ENCODE results near the gene CNMD.

CNMD gene

DNA sequence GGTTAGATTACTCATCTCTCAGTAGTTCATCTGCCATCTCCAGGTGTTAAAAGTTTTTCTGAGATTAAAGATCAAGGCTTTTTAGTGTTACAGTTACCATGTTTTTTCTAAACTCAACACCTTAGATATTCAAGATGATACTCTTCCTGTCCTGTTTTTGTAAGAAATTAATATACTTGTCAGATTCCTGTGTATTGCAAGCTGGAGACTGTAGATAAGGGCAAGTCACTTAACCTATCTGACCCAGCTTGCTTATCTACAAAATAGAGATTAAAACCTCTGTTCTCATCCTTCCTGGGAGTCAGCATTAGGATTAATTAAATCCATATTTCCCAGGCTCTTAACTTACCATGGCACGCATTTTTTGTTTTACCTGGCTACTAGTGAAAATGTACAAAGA lies 61.8 kb downstream of the CNMD start:
- no peak for FAIRE-seq

DNA sequence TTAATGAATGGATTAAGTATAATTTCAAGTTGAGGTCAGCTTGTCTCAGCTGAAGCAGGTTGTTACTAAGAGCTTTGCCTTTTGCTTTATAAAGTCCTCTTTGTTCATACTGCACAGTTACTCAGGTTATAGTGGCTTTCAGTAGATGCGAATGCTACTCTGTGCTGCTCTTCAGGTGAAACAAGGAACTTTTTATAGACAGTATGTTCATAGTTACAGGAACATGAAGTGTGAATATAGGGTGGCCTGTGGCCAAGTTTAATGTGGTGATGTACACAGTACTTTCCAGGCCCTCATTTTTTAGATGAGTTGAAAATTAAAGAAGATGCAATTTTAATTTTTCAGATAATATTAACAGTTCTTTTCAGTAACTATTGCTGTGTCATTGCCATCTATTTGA lies 66.2 kb downstream of the CNMD start:
- no peak for FAIRE-seq

DNA sequence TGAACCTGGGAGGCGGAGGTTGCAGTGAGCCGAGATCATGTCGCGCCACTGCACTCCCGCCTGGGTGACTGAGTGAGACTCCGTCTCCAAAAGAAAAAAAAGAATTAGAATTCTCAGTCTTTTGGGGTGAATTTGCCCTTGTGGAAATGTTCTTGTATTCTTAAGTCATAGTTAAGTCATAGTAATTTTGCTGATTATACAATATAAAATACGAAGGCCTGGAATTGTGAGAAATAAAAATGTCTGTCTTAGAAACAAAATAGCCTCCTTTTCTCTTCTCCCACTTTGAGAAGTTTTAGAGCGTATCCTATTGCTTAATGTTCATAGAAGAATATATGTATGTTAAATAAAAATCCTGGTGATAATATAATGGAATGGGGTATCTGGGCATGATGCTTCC lies 68.9 kb downstream of the CNMD start:
- no peak for FAIRE-seq

DNA sequence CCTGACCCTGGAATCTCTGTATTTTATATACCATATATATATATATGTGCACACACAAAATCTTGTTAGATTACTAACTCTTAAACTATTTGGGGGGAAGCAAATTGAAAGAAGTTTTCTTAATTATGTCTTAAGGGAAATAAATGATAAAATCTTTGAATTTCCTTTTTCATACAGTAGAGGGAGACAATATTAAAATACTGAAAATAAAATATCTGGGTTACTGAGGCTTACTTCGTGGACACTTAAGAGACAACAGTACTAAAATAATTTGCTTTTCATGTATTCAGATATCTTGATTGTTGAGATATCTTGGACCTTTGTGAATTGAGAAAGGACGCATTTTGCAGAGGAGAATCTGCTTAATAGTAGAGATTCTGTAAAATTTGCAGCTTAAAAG lies 69.9 kb downstream of the CNMD start:
- no peak for FAIRE-seq

DNA sequence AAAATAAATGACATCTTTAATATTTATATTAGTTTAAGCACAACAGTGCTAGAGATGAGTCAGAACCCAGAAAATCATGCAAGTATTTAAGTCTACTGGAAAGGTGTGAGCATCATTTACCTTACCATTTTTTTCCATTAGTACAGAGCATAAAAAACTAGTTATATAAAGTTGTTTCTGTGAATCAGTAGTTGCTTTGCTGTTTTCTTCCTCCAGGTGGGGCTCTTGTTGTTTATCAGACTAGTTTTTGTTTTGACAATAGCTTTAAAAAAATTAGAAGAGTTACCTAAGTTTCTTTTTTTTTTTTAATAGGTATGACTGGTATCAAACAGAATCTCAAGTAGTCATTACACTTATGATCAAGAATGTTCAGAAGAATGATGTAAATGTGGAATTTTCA lies 74.3 kb downstream of the CNMD start:
- peak; percentile 59 for FAIRE-seq

DNA sequence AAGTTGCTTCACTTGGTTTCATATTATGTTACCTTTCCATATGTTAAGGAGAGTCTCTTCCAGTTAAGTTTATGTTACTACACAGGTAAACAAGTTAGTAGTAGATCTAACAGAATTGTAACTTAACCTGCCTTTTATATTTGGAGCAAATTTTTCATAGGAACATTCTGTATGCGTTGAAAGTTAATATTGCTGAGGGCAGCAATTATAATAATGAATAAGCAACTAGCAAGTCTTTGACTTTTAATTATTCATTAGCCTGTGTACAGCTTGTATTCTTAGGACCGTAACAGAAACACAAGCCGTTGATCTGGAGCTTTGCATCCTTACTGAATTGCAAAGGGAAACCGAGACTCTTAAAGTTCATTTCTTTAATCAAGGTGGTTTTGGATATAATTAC lies 75.3 kb downstream of the CNMD start:
- FAIRE-seq: no peak

DNA sequence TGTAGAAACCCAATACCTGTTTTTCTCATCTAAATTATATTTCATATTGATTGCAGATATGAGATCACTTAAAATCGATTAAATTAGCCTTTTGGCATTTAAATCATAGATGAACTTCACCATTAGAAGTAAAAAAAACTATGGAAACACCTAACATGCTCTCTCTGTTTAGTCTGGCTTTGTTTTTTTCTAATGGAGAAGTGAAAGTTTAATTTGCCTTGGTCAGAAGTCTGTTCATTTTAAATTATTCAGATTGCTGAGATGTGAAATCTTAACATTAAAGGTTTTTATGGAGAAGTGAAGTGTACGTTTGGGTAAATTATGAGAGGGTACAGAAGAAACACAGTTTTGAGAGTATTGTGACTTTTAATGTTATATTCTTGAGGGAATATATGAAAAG lies 80.3 kb downstream of the CNMD start:
- no peak for FAIRE-seq
